NB4 (cell line): ENCODE results near the gene BIN2.
"Not testable (repeated sequence)": the region's sequence is repeated elsewhere in the genome, so short reads cannot be mapped to it uniquely, and the experiment has no call there.

Source experiments
- DNase-seq: peaks from one replicate; pipeline ENCODE4 v3.0.0; 2010; ENCODE audit warnings: low read depth
- H3K4me3 ChIP-seq: one replicate; pipeline ENCODE4 v1.5.1; 2011; ENCODE audit warnings: mild to moderate bottlenecking, low read depth, low read length, moderate library complexity
- CTCF ChIP-seq: IDR thresholded peaks from one replicate; pipeline ENCODE4 v1.5.1; 2012; ENCODE audit warnings: low read depth, low read length
- MAX ChIP-seq: IDR thresholded peaks from 2 replicates; pipeline ENCODE4 v1.6.1; 2011; ENCODE audit warnings: low read depth, low read length
- MYC ChIP-seq: IDR thresholded peaks from 2 replicates; pipeline ENCODE4 v1.6.1; 2011; ENCODE audit warnings: low read depth, low read length
- POLR2A ChIP-seq: IDR thresholded peaks from 2 replicates; pipeline ENCODE4 v1.6.1; 2011; ENCODE audit warnings: mild to moderate bottlenecking; ENCODE audit not compliant: insufficient read length; ENCODE audit errors: extremely low read depth

Gene BIN2

DNA sequence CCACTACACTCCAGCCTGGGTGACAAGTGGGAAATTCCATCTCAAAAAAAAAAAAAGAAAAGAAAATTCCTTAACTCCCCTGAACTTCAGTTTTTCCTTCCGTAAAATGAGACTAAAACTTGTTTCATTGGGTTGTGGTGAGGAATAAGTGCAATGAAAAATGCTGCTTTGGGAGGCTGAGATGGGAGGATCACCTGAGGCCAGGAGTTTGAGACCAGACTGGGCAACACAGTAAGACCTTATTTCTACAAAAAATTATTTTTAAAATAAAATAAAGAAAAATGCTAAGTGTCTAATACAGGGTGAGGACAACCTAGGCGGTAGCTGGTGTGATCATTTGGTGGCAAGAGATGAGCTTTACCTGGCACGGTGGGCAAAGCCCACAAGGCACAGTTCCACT lies 60.6 kb downstream of the BIN2 start:
- TF ChIP-seq POLR2A (no peak), CTCF (no peak), MAX (no peak), MYC (no peak)
- H3K4me3 ChIP-seq, result no peak overlapping the region
- DNase-seq, result no peak

DNA sequence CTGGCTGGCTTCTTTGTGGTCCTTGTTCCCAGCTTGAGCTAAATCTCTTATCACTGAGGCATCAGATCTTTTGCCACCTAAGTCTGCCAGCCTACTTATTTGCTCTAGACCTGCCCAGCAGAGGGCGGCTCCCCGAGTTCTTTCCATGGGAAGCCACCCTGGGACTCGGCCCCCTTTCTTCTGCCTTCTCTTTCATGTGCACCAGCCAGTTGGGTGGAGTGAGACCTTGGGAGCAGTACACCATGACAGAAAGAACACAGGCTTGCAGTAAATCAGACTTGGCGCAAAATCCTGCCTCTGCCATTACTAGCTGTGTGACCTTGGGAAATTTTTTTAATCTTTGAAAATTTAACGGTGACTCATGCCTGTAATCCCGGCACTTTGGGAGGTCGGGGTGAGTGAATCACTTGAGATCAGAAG lies 61.2 kb downstream of the BIN2 start:
- peak; percentile 72 for DNase-seq
- no peak overlapping the region for H3K4me3 ChIP-seq
- no peak for TF ChIP-seq MYC
- TF ChIP-seq POLR2A, result no peak
- peak; percentile 41 for TF ChIP-seq CTCF
- TF ChIP-seq MAX, result no peak

DNA sequence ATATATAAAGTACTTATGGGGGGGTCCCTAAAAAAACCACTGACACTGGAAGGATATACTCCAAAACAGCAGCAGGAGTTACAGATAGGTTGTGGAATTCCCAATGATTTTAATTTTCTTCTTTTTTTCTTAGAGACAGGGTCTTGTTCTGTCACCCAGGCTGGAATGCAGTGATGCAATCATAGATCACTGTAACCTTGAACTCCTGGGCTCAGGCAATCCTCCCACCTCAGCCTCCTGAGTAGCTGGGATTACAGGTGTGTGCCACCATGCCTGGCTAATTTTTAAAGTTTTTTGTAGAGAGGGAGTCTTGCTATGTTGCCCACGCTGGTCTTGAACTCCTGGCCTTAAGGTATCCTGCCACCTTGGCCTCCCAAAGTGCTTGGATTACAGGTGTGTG lies 64.4 kb downstream of the BIN2 start:
- H3K4me3 ChIP-seq, DNase-seq: not testable (repeated sequence)

GRCh38 chr12:51254536-51254935 lies 69.4 kb downstream of the BIN2 start:
- no peak for DNase-seq
- H3K4me3 ChIP-seq, result no peak overlapping the region
- TF ChIP-seq POLR2A, result no peak
- no peak for TF ChIP-seq MYC
- TF ChIP-seq CTCF, result no peak
- no peak for TF ChIP-seq MAX

- no peak for DNase-seq
These were observed 70.7 kb downstream of the BIN2 start for GRCh38 chr12:51253276-51253675.

GRCh38 chr12:51247523-51248206 lies 76.3 kb downstream of the BIN2 start:
- TF ChIP-seq POLR2A, result no peak
- TF ChIP-seq CTCF, result no peak
- no peak for TF ChIP-seq MYC
- no peak for TF ChIP-seq MAX
- H3K4me3 ChIP-seq, result no peak overlapping the region
- no peak for DNase-seq

More at GRCh38 chr12:51253276-51253675, 70.7 kb downstream of the BIN2 start:
- no peak overlapping the region for H3K4me3 ChIP-seq
- TF ChIP-seq CTCF (no peak), MAX (no peak), POLR2A (no peak), MYC (no peak)
